ENCODE results near the gene FARS2.
"Not testable (repeated sequence)": the region's sequence is repeated elsewhere in the genome, so short reads cannot be mapped to it uniquely, and the experiment has no call there.

The FARS2 gene

GRCh38 chr6:5637714-5638113 lies 376.4 kb downstream of the FARS2 start:
- DNase-seq (ENCODE audit: low read depth), result no peak

- no peak for DNase-seq (ENCODE audit: low read depth)
Observed at GRCh38 chr6:5638666-5639065, 377.4 kb downstream of the FARS2 start.

- DNase-seq (ENCODE audit: low read depth), result no peak
Observed at GRCh38 chr6:5639193-5639592, 377.9 kb downstream of the FARS2 start.

GRCh38 chr6:5640614-5641013 lies 379.3 kb downstream of the FARS2 start:
- no peak for DNase-seq (ENCODE audit: low read depth)

- no peak for DNase-seq (ENCODE audit: low read depth)
Observed at GRCh38 chr6:5644523-5645185, 383.3 kb downstream of the FARS2 start.

GRCh38 chr6:5645328-5646290 lies 384.3 kb downstream of the FARS2 start:
- peak; percentile 10 for DNase-seq (ENCODE audit: low read depth)

GRCh38 chr6:5652406-5653137 lies 391.3 kb downstream of the FARS2 start:
- DNase-seq (ENCODE audit: low read depth), result no peak

- no peak for DNase-seq (ENCODE audit: low read depth)
Observed at GRCh38 chr6:5653801-5654200, 392.5 kb downstream of the FARS2 start.

GRCh38 chr6:5656226-5656625 lies 394.9 kb downstream of the FARS2 start:
- DNase-seq (ENCODE audit: low read depth), result no peak

- not testable (repeated sequence) for DNase-seq (ENCODE audit: low read depth)
Observed at GRCh38 chr6:5656695-5657094, 395.4 kb downstream of the FARS2 start.

GRCh38 chr6:5657684-5658430 lies 396.5 kb downstream of the FARS2 start:
- DNase-seq (ENCODE audit: low read depth), result peak; percentile 28

- DNase-seq (ENCODE audit: low read depth), result no peak
Observed at GRCh38 chr6:5659467-5659866, 398.2 kb downstream of the FARS2 start.

- no peak for DNase-seq (ENCODE audit: low read depth)
Observed at GRCh38 chr6:5660772-5661171, 399.5 kb downstream of the FARS2 start.

GRCh38 chr6:5662797-5663196 lies 401.5 kb downstream of the FARS2 start:
- DNase-seq (ENCODE audit: low read depth), result no peak

GRCh38 chr6:5663259-5663658 lies 401.9 kb downstream of the FARS2 start:
- DNase-seq (ENCODE audit: low read depth), result no peak

GRCh38 chr6:5663739-5664138 lies 402.4 kb downstream of the FARS2 start:
- no peak for DNase-seq (ENCODE audit: low read depth)

GRCh38 chr6:5664149-5664548 lies 402.8 kb downstream of the FARS2 start:
- DNase-seq (ENCODE audit: low read depth), result no peak

GRCh38 chr6:5665173-5665572 lies 403.9 kb downstream of the FARS2 start:
- no peak for DNase-seq (ENCODE audit: low read depth)

- DNase-seq (ENCODE audit: low read depth), result no peak
Observed at GRCh38 chr6:5665667-5666066, 404.4 kb downstream of the FARS2 start.

- DNase-seq (ENCODE audit: low read depth), result no peak
Observed at GRCh38 chr6:5666695-5667094, 405.4 kb downstream of the FARS2 start.

- no peak for DNase-seq (ENCODE audit: low read depth)
Observed at GRCh38 chr6:5667737-5668136, 406.4 kb downstream of the FARS2 start.

GRCh38 chr6:5670381-5670780 lies 409.1 kb downstream of the FARS2 start:
- DNase-seq (ENCODE audit: low read depth), result no peak

All from fibroblast of gingiva (primary cell).